GM21717 (cell line): ENCODE measurements around the gene SHH.
"Not testable (repeated sequence)": the region's sequence is repeated elsewhere in the genome, so short reads cannot be mapped to it uniquely, and the experiment has no call there.

Source experiments
- ATAC-seq: cut with Tn5 transposase; IDR thresholded peaks from one replicate; pipeline ENCODE4 v1.9.1; 2021; ENCODE audit warnings: mild to moderate bottlenecking, moderate library complexity; ENCODE audit not compliant: unreplicated experiment

The SHH gene

DNA sequence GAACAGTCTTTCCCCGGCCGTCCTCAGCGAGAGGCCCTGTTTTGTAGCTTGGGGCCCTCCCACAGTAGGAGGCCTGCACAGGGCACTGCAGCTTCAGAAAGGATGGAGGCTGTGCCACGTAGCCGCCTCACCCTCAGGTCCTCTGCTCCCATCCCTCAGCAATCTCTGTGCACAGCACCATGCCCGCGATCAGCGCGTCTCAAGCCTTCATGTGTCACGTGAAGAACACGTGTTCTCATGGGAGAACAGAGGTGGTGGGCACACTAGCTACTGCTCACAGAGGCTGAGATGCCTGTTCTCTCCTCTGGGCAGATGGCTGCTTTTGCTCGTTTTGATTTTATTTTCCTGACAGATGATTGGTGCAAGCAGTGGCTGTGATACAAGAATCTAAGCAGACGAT, 8.5 kb upstream of the SHH start:
- ATAC-seq = no peak

DNA sequence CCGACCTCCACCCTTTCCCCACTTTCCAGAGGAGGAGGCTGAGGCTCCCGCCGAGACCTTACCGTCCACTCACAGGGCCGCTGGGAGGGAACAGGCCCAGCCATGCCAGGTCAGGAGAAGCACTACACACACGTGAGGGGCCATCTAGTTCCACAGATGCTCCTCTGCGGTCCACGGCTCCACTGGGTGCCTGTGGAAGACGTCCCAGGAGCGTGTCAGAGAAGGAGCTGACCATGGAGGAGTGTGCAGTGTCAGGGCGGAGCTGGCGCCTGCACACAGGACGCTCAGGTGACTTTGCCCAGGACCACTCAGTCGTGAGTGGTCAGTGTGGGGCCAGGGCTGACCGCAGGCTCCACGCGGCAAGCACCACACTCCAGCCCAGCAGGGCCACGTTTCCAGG, 8.0 kb upstream of the SHH start:
- no peak for ATAC-seq

DNA sequence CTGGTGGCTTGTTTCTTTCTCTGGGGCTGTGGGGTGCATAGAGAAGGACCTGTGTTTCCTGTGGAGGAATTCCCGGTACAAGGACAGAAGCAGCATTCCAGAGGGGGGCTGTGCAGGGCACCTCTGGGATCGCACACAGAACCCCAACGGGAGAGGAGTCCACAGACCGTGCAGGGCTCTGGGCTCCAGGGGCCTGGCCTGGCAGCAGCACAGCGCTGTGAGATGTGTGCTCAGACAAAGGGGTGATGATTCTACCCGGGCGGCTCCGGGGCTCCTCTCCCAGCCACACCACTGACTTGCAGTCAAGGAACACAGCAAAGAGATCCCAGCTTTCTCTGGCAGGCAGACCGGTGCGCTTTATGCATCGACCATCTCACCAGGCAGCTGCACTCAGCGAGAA, 6.9 kb upstream of the SHH start:
- no peak for ATAC-seq

DNA sequence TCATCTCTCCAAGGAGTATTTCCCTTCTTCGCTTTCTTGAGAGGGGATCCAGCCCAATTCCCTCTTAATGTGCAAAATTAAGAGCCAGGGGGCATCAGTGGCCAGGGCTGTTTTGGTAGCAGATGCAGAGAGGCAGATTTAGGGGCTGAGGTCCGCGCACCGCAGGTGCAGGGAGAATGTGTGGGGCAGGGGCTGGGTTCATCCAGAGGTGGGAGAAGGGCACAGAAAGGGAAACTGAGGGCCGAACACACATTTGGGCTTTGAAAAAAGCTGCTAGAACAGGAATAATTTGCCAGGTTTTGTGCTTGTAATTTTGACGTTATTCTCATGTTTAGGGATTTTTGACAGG, 6.5 kb upstream of the SHH start:
- no peak for ATAC-seq

DNA sequence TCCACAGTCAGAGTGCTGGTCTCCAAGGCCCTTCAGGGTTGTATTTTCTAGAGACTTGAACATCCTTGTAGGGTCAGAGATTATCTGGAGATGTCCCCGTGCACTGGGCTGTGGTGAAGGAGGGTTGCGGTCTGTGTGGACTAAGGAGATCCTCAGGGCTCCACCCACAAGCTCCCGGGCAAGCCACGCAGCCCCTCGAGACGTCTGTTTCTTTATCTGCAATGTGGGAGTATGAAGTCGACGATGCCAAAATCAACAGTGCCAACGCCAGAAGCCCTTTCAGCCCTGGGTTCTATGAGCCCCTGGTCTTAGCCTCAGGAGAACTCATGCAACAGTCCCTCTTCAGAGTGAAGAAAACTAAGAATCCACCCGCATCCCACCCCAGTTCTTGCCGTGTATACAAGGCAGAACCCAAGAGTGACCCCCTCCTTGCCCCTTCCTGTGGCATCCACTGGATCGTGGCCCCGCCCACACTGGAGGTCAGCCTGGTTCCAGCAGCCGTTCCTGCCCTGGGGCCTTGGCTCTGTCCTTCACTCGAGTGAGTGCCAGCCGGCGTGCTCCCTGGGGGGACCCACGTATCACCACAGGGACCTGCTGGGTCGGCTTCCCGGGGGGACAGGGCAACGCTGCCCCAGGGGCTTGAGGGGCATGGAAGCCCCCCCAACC, 6.0 kb upstream of the SHH start:
- no peak for ATAC-seq

DNA sequence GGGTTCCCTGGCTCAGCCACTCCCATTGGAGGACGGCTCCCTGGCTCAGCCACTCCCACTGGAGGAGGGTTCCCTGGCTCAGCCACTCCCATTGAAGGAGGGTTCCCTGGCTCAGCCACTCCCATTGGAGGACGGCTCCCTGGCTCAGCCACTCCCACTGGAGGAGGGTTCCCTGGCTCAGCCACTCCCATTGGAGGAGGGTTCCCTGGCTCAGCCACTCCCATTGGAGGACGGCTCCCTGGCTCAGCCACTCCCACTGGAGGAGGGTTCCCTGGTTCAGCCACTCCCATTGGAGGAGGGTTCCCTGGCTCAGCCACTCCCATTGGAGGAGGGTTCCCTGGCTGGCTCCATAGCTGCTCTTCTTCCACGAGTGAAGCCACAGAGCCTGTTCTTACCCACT, 5.3 kb upstream of the SHH start:
- ATAC-seq = not testable (repeated sequence)

DNA sequence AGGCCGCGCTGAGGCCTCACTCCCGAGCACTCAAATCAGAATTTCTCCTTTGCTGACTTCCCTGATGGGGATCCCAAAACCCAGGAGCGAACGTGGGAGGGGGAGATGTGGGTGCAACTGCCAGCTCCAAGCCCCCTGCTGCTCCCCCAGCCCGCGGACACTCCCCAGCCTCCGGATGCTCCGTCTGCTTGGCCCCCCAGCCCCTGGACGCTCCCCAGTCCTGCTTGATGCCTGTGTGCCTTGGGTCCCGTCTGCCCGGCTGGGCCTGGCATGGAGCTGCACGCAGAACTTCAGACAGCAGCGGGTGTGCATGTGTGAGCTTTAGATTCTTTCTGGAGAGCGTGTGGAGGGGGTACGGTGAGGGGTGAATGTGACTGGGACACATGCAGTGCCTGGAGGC, 4.7 kb upstream of the SHH start:
- no peak for ATAC-seq

DNA sequence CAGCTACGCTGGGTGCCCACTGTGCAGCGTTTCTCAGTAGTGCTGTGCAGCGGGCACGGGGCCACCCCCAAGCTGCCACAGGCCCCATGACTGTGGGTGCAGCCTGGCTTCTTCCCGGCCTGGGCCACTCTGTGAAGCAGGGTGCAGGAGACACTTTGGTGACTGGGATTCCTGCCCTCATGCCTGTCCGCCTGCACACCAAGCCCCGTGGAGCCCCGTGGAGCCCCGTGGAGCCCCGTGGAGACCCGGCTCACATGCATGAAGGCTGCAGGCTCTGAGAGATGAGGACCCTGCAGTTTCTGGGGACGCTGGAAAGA, 3.9 kb upstream of the SHH start:
- no peak for ATAC-seq

DNA sequence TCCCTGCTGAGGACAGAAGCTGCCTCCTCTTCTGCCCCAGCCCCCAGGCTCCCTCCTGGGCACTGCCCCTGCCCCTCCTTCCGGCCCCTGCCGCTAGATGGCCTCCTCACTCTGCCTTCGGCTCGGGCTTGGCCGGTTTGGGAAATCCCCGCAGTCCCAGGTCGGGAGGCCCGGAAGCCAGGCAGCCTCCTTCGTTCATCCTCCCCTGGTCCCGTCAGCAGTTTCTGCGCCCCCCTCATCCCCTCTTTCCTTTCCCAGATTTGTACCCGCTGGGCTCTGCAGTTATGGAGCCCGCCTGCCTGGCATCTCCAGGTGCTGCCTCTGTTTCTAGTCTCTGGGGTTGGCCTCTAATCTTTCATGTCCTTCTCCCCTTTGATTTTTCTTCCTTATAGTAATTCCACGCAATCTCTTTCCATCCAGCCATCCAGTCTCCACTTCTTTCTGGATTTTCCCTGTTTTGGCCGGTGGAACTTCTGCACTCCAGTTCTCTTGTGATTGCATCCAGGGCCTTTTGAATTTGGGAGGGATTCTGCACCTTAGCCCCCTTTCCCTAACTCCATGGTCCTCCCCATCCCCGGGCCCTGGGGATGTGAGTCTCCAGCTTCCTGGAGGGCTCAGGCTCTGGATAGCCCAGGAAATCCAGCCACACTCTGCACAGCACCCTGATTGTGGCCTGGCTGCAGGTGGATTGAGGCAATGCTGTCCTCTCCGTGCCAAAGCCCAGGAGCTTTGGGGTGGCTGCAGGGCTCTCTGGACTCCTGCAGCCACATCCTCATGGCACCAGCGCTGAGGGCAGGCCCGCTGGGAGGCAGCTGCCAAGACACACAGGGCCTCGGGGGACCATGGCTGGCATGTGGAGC, 3.3 kb upstream of the SHH start:
- ATAC-seq = peak; percentile 81

DNA sequence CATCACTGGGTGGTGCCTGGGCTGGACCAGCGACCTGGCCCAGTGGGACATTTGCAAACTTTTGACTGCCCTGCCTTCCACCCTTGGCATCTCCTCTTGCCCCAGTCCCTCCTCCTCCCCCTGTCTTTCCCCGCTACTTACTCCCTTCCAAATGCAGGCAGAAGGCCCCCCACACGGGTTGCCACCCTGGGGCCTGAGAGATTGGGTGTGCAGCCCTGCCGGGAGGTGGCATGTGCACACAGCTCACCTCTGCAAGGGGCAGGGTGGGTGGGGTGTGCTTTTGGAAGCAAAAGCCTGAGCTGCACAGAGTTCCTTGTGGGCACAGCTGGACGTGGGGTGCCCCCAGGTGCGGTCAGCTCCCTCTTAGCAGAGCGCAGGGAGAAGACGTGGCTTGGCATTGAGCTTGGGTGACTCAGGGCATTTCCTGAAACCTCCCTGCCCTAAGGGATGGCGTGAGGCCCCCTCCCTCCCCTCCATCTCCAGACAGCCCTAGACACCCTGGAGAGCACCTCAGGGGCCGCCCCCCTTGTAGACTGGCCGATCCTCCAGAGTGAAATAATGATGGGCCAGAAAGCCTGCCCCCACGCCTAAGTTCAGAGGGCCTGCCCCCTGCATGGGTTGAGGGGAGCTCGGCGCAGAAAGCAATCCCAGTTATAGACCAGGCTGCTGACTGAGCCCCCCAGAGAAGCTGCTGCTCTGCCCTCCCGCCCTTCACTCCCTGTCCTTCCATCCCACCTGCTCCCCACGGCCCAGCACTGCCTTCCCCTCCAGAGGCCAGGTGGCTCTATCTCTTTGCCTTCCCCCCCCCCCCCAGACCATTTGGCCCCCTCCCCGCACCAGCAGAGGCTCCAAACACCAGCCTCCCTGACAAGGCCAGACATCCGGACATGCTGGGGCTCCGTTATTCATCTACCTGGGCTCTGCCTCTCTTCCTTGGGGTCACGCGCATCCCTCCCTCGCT, 2.3 kb upstream of the SHH start:
- ATAC-seq = no peak

DNA sequence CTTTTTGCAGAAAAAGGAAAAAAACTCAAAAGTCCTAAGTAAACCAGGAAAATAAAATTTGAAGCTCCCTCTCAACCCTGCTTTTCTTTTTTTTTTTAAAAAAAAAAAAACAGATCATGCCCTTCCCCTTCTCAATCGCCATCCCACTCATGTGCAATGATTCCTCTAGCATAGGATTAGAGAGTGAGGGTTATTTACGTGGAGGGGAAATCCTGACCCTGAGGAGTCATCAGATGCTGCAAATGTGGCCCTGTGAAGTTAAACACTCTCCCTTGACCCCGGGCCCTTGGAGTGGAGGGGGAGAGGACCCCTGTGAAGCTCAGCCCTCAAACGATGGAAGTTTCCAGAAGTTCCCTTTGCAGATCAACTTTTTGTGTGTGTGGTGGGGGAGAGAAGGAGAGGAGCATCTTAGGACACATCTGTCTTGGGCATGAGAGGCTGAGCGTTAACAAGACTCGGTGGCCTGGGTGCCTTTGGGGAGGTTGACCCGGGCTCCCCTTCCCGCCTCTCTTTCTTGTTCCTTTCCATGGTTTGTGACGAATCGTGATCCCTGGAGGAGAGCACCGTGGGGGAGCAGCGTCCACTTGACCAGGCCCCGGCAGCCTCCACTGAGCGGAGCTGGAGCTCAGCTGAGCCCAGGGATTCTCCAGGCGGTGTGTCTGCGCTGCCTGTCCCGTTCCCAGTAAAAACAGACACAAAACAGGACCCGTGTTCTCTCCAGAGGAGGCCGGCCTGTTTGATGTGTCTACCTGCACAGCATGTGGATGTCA, 1.5 kb upstream of the SHH start:
- ATAC-seq = no peak

DNA sequence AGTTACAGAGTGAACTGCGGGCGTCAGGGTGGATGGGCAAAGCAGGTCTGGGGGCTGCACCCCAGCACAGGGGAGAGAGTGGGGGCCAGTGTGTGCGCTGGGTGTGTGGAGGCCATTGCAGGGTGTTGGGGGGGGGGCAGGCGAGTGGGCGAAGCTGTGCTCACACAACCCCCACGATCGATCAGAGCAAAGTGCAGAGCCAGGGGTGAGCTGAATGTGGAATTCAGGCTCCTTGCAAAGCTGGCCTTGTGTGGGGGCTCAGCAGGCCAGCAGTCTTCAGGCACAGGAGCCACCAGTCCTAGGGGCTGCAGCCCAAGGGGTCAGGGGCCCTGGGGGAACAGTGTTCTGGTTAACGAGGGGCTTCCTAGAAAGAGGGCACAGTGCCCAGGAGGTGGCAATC, 862 bp upstream of the SHH start:
- no peak for ATAC-seq

DNA sequence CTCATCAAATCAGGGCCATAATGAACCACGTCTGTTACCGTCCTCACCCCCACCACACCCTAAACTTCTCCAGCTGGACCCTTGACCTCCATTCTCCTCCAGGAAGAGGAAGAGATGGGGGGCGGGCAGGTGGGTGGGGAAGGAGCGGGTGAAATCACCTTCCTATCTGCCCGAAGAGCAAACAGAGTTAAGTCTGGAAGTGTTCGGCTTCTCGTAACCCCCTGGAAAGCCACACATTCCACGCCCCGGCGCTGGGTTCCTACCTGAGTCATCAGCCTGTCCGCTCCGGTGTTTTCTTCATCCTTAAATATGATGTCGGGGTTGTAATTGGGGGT, 736 bp downstream of the SHH start:
- no peak for ATAC-seq

DNA sequence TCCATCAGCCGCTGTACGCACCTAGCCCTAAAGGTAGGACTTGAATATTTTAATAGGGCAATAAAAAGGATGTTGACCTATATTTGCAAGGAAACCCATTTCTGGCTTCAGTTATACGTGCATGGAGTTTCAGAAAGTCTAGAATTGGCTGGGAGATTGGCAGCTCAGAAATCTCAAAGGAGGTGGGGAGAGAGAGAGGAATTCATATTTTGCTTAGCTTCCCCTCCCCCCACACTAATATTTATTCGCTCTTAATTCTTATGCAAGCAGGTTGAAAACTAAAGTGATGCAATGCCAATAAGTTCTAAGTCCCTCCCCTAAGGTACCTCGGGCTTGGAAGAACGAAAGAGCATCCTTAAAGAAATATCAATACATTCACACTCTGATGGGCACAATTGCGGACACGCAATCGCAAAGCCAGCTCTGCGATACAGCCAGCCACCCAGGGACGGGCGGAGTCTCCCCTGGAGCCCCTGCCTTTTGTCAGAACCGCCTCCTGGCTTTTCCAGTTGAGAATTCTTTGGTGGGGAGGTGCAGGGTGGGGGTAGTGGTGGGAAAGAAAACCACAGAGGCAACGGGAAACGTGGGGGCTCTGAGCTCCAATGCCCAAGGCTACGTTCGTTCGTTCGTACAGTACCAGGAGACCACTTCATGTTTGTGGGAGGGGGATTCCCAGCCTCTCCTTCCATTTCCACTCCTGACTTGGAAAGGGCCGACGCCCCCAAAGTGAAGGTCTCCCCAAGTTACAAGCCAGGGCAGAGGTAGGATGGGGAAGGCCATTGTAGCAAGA, 1.3 kb downstream of the SHH start:
- ATAC-seq = no peak

DNA sequence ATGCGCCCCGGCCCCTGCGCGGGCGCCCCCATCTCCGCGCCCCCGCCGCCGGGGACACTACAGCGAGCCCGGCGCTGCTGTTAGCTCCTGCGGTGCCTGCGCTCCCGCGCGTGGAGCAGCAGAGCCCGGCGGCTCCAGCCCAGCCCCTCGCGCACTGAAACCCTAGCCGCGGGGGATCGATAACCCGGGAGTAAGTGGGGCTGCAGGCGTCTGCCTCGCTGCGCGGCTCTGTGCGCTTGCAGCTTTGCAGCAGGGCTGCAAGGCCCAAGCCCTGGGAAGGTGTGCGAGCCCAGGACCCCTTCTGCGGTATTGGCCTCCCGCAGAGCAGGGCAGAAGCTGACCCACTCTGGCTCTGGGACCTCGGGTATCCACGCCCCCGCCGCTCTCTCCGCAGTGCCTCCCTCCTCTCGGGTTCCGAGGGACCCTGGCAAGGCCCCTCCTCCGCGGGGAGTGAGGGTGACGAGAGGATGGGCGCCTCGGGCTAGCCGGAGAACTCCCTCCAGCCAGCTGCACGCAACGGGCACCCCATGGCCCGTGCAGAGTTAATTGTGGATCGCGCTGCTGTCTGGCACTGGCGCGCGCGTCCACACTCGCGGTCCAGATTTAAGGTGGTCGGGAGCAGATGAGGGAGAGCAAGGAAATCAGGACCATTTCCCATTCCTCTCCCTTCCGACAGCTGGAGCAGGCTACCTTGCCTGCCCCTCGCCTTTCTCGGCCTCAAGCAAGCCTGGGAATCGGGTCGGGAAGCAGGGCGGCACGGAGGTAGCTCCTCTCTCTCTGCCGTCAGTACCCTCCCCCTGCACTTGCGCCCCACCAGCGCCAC, 2.1 kb downstream of the SHH start:
- ATAC-seq = no peak

DNA sequence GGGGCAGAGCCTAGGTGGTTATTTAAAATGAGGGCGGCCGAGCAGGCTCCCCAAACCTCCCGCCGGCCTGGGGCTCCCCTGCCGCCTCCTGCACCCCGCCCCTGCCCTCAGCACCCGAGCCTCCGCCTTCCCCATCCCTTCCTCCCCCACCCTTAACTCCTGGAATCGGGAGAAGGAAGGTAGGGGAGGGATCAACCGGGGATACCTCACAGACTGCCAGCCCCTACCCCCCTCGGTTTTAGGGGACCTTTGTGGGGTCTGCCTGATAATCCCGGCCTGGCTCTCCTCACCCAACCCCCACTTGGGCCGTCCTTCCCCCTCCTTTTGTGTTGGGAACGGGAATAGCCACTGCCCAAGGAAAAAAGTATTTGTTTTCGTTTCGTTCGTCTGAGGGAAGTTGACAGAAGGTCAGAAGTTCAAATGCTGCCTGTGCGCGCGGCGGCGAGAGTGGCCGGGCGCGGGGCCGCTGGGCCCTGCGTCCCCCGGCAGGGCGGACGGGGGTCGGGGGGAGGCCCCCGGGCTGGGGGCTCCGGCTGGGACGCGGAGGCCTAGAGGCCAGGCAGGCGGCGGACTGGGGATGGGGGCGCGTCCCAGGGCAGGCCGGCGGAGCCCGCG, 2.8 kb downstream of the SHH start:
- no peak for ATAC-seq

DNA sequence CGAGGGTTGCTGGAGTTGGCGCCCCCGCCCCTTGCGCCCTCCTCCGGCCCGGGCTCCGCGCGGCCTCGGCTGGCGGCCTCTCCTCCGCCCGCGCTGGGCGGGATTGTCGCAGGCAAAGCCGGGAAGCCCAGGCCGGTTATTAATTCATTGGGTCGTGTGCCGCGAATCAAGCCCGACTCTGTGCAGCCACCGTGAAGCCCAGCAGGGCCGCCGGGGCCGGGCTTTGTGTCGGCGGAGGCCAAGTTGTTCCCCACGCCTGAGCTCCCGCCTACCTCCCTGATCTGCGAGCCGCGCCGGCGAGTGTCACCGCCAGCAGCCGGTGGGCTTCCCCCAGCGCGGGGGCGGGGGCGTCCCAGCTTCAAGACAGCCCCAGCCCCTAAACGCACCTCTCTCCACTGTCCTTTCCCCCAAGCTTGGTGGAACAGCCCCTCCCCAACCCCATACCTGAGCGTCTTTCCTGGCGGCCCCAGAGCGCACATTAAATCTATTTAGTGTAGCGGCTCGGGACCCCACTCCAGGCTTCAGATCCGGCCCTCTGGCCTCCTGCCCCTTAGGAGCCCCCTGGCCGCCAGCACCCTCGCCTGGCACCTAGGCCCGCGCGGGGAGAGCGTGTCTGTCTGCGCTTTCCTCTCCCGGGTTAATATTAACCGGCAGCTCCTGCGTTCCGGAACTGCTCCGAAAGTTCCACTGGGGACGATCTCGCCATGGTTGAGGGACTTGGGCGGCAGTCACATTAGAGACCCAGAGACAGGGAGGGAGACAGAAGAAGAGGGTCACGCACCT, 3.5 kb downstream of the SHH start:
- ATAC-seq = no peak
